ENCODE data around the gene ANKFN1.
A peak's percentile ranks its signal among the peaks of the same experiment; 100 is the strongest.

Gene ANKFN1

GRCh38 chr17:56148333-56148732 lies 4.9 kb upstream of the ANKFN1 start:
- no peak for DNase-seq

- DNase-seq, result no peak
Observed at GRCh38 chr17:56149266-56150036, 3.8 kb upstream of the ANKFN1 start.

DNA sequence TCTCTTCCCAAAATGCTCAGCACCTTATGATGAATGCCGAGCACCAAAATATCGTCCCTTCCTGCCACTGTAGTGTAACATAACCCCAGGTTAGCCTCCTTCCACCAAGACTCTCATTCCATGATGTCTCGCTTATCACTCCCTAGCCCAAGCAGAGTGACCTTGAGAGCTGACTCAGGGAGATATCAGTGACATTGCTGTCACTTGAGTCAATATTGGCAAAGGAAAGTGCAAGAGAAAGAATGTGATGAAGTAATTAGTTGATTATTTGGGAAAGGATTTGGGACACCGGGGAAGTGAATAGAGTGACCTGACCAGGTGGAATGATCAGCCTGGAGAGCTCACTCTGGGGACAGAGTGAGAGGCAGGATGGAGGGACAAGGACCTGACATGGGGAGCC lies 2.6 kb upstream of the ANKFN1 start:
- no peak for DNase-seq

DNA sequence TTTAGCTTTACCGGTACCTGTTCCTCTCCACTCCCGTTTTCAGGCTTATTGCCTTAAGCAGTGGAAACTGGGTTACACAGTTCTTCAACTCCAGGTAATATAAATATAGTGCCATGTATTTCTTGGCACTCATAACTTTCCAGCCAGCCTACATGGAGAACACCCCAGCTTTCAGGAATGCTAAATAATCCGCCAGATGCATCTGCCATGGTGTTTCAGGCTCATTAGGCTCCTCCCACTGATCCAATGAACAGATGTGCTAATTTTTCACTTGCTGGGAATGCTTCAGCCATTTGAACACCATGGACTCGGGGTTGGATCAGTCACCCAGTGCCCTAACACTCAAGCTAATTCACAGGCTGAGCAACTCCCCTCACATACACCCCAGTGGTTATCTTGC lies 4.6 kb downstream of the ANKFN1 start:
- no peak for DNase-seq

GRCh38 chr17:56158344-56158743 lies 5.1 kb downstream of the ANKFN1 start:
- DNase-seq, result no peak

DNA sequence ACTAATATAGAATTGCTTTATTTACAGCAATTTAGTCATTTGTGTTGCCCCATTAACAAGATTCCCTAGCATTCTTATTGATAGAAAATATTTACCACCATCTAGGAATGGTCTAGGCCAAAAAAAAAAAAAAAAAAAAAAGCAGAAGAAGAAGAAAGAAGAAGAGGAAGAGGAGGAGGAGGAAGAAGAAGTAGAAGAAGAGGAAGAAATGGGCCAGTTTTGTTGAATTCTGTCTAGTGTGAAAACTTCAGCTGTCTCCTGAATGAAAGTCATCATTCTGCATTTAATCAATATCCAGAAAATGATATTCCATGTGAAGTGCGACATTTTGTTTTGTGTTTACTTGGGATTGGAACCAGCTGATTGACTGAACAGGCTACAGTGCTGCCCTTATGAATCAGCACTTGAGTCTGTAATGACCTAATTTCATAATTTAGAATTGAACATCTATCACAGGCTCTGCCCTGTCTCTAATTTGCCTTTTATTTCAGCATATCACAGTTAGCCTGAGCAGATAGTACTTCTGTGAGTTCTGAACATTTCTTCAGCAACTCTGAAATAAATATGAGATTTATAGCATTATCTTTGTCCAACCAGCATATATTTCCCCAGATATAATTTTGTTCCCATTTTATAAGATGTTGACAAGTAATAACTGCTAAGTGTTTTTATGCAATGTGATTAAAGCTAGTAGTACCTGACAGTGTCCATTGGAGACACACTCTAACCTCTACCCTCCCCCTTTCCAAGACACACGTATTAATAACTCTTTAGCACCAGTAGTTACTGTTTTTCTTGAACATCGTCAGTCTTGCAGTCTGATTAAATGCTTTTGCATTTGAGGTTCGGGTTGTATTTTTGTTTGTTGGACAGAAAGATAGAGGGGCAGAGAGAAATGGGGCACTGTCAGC lies 5.9 kb downstream of the ANKFN1 start:
- no peak for DNase-seq

DNA sequence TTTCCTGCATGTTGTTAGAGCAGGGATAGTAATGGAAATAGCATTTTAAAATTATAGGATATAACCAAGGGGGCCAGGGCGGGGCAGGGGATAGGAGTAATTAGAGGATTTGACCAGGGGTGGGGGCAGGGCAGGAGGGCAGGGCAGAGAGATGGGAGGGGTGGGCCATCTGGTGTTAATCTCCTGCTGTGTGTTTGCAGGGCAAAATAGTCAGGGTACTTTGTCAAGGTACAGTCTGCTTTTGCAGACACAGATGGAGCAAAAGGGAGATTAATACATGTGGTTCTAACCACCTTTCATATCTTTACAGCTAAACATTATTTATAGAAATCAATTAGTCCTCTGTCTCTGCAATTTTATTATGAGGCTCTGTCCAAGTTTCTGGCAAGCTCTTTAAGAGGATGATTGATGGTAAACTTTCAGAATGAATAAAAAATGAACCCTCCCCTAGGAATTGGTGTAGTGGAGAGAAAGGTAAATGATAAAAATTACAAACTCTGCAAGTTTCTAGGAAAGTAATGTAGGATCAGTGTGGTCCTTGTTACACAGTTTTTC lies 6.6 kb downstream of the ANKFN1 start:
- DNase-seq, result no peak

GRCh38 chr17:56160422-56160821 lies 7.1 kb downstream of the ANKFN1 start:
- no peak for DNase-seq

- DNase-seq, result no peak
Observed at GRCh38 chr17:56165072-56165641, 11.9 kb downstream of the ANKFN1 start.

GRCh38 chr17:56167491-56167890 lies 14.2 kb downstream of the ANKFN1 start:
- no peak for DNase-seq

DNA sequence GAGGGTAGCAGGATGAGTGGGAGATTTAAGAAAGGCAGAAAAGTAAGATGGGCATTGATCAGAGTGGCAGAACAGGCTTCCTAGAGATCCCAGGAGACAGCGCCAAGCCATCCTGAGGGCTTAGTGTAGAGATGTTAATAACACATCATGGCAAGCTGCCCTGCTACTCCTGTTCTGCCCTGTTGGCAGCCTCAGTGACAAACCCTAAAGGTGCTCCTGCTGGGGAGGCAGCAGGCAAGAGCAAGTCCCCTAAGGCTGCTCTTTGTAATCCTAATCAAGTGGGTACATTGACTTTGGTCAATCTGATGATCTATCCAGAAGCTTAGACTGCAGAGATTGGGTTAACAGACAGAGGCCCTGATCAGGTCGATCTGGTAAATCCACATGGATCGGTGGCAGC lies 16.3 kb downstream of the ANKFN1 start:
- DNase-seq, result no peak

DNA sequence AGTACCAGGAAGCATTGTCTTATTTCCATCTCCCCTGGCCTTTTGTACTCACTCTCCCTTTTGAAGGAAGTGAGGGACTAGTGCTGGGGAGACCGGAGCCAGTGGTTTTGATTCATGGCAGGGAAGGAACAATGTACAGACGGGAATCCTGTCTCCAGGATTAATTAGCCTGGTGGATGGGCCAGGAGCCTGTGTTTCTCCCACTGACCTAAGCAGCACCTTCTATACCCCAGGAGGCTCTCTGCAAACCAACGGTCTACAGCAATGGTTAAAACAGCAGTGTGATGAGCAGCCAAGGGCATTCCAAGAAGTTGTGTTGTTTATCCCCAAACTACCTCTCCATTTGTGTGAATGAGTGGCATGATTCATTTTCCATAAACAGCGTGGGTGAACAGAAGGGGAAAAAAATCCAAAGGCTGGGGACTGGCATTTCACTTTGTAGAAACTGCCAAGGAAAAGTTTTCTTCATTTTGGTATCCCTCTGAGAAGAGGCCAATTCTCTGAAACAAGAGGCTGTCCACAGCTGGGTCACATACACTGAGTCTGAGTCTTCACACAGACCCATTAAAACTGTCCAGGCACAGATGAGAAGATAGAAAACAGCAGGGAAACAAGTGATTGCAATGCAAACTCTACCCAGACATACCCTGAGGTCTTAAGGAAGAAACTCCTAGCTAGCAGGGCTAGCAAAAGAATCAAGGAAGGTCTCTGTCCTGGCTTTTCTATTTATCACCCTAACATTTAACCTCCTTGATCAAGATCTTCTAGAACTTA lies 18.1 kb downstream of the ANKFN1 start:
- DNase-seq, result no peak

DNA sequence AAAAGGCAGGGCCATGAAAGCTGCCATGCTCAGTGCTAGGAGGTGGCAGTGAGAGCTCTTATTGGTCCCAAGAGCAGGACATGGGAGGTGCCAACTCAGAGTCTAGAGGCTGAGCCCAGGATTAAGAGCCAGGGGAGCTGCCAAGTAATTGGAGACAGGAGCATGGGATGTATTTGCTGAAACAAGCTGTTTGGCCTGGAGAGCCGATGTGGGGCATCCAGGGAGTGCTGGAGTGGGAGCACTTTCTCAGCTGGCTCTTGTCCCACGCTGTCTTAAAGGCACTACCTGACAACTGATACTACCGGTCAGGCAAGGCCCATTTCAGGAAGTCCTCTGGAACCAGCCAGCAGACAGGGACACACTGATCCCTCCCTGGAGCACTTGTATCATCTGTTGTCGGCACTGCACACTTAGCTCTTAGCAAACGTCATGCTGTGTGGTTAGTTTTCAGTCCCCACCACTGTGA lies 19.3 kb downstream of the ANKFN1 start:
- peak; percentile 66 to 73 for DNase-seq

DNA sequence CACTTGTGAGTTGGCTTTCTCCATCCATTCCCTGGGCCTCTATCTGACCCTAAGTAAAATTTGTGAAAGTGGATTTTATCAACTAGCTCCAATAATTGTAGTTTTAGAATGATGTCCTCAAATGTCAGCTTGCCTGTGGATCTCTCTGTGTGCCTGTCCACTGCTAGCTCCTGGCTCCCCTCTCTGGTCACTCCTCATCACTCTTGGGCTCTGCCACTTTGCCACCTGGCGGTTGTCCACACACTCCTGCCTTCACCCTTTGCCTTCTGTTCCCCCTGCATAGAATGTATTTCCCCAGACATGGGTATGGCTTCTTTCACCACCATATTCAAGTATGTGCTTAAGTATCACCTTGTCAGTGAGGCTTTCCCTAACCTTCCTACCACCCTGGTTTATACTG lies 19.8 kb downstream of the ANKFN1 start:
- DNase-seq, result no peak

DNA sequence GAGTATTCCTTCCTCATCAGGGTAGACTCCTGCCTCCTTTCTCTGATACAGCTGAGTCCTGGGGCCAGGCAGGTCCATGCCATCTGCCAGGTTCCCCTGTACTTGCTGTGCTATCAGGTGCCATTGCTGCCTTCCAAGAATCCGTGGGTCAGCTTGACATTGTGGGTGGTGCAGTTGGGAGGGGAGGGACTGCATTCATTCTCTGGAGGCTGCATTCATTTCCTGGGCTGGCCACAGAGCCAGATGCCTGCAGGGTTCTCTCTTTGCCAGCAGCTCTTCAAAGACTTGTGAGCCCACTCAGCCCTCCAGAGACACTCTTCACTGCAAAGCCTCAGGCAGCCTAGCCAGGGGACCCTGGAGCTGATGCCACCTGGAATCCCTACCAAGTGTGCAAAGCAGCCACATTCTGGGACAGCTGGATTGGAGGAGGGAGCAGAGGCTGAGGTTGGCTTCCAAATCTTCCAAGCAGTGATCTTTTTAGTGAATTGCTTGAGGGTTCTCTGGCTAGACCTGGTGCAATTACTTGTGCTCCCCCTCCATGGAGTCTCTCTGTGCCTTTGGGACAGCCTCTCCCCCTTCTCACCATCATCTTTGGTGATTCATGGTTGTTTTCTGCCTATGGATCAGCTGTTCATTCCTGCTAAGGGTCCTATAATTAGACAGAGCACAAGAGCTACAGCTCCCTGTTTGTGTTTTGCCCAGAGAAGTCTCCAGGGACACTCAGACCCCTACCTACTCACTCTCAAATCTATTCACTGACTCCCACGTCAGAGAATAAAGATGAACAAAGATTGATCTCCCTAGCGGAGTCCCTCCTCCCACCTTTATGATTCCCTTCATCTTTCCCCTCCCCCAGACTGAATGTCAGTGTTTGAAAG lies 20.9 kb downstream of the ANKFN1 start:
- no peak for DNase-seq

- DNase-seq, result no peak
Observed at GRCh38 chr17:56175299-56175955, 22.2 kb downstream of the ANKFN1 start.

GRCh38 chr17:56176091-56176490 lies 22.8 kb downstream of the ANKFN1 start:
- DNase-seq, result no peak

GRCh38 chr17:56177361-56177760 lies 24.1 kb downstream of the ANKFN1 start:
- no peak for DNase-seq

DNA sequence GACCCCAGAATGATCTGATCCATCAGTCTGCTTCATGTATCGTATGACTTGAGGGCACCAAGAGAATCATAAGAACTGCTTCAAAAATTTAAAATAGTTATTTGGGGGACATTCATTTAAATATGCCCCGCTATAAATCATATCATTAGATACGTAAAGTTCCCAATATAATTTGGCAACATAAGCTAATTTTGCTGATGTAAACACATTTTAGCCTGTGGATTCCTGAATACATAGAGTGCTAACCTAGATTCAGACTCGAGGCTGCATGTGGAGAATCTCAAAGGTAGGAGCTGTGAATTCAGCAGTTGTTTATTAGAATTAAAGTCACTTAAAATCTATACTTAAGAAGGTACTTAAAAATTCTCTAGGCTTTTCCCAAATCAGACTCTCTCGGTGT lies 24.9 kb downstream of the ANKFN1 start:
- no peak for DNase-seq

- DNase-seq, result no peak
Observed at GRCh38 chr17:56182081-56182480, 28.8 kb downstream of the ANKFN1 start.

DNA sequence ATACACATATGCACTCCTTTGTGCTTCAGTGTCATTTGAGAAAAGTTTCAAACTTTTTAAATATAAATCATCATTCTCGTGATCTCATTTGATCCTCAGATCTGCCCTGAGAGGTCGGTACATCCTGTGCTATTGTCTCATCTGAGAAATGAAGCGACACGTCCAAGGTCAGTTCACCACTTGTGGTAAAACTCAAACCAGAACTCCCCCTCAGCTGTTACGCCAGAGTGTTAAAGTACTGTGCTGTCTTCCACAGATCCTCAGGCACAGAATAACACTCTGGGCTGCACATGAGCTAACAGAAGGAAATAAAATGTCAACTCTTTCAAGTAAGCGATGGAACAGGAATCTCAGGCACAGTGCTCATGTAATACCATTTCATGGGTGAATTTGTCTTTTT lies 31.4 kb downstream of the ANKFN1 start:
- no peak for DNase-seq

Data from NCI-H187 (cell line).